Activated T-cell treated with anti-CD3 and anti-CD28 coated beads for 4 hours (primary cell): Measurements from ENCODE around the gene MARCHF3.
"Not testable (repeated sequence)": the region's sequence is repeated elsewhere in the genome, so short reads cannot be mapped to it uniquely, and the experiment has no call there.

Experiments used
- DNase-seq: peaks from one replicate; pipeline ENCODE4 v3.0.0-alpha.2; 2020

Gene MARCHF3

GRCh38 chr5:127011153-127011552 is 19.2 kb downstream of the MARCHF3 start:
- DNase-seq: no peak

- no peak for DNase-seq
These were observed 20.0 kb downstream of the MARCHF3 start for GRCh38 chr5:127010362-127010761.

DNA sequence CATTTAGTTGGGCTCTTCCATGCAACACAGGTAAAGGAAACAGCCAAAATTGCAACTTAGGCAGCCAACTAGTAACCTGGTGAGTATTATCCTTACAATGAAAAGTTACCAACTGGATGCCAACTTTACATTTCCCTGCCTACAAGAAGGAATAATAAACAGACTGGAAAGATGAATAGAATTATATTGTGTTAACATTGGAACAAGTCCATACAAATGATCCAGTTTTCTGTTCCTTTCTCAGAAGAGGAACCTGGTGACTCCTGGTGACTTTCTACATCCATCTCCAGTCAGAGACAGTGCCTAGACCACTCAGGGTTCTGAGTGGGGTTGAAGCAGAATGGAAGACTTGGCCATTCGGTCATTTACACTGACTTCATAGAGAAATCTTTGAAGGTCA is 20.6 kb downstream of the MARCHF3 start:
- no peak for DNase-seq

DNA sequence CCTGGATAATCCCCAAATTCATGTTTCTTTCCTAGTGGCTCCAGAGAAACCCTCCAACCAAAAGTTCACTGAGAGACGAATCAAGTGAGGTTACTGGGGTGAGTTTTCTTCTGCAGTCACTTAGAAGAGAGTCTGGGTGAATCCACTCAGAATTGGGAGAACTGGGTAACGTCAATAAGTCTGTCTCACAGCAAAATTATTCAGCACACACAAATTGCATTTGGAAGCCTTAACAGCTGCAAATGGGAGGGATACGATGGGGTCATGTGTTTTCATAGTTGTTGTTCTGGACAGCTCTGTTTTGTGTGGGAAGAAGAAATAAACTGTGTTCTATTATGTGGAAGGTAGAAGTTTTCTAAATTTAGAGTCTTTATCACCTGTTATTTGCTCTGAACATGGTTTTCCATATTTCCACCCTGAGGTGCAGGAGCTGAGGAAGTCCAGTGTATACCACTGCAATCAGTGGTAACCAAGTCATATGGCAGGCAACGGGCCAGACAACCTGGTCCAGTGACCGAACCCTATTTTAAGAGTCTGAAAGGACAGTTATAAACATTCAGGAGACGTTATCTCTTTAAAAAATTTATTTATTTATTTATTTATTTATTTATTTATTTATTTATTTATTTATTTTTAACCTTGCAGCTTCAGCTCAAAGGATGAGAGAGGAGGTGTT is 21.9 kb downstream of the MARCHF3 start:
- no peak for DNase-seq

- no peak for DNase-seq
These were observed 22.8 kb downstream of the MARCHF3 start for GRCh38 chr5:127007522-127007921.

GRCh38 chr5:127006744-127007143 is 23.6 kb downstream of the MARCHF3 start:
- DNase-seq: no peak

DNA sequence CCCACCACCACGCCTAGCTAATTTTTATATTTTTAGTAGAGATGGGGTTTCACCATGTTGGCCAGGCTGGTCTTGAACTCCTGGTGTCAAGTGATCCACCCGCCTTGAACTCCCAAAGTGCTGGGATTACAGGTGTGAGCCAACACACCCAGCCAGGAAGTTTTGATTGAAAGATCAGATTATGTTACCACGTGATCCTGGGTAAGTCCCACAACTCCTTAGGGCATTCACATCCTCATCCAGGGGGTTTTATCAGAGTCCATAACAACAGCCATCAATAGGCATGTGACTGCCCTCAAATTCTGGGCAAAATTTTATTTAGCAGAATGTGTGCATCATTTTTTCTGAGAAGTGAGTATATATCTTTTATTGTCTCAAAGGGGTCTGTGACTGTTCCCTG is 25.1 kb downstream of the MARCHF3 start:
- not testable (repeated sequence) for DNase-seq

DNA sequence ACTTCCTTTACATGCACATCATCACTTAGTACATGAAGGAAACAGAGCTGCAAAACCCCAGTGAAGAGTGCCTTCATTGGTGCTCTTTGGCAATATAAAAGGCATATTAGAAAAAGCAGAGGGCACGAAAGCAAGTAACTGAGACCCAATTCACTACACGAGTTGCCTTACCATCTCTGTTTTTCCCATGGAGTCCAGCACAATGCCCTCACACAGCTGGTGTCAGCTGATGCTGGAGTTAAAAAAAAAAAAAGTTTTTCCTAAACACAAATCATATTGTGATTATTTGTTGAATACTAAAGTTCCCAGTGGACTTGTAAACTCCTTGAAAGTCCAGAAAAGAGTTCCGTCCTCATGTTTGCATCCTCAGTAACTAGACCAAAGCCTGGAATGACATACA is 25.6 kb downstream of the MARCHF3 start:
- DNase-seq: no peak

GRCh38 chr5:127003798-127004495 is 26.4 kb downstream of the MARCHF3 start:
- no peak for DNase-seq

DNA sequence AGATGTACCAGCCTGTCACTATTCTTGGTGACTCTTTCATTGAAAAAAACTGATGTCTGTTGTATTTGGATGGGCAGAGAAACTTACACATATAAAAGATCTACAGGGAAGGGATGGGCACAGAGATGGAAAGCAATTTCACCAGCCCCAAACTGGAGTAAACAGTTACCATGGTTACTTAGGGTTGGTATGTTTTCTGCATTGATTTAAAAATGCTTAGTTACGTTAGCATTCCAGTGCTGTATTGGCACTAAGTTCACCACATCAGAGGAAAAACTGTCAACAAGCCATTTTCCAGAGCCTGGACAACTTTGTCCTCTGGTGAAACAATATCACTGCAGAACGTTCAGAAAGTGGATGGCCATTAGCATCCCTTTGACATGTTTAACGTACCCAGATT is 28.0 kb downstream of the MARCHF3 start:
- no peak for DNase-seq

GRCh38 chr5:127001621-127002296 is 28.6 kb downstream of the MARCHF3 start:
- DNase-seq: no peak

DNA sequence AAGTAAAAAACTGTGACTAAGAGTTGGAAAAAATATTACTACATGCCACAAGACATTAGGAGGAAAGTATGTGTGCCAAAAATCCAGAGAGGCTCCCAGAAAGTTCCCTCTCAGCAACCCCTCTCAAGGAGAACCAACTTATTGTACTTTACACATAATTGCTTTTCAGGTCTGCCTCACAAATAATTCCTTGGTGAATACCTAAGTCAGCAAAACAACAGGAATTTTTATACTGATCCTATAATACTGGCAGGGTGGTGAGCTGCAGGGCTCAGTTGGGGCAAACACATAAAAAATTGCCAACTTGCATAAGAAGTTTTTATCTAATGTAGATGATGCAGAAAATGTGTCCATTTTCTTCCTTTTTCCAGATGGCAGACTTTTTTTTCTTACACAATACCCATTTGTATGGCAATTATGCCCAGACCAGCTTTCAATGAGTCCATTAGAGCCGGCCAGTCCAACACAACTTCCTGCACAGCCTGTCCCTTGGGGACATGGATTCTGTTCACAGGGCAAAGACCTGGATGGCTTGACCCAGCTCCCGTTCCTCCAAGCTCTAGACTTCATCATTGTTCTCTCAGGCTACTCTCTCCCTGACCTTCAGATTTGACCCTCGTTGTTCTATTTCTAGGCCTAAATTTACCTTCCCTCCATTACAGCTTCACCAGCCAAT is 31.3 kb downstream of the MARCHF3 start:
- DNase-seq: no peak

DNA sequence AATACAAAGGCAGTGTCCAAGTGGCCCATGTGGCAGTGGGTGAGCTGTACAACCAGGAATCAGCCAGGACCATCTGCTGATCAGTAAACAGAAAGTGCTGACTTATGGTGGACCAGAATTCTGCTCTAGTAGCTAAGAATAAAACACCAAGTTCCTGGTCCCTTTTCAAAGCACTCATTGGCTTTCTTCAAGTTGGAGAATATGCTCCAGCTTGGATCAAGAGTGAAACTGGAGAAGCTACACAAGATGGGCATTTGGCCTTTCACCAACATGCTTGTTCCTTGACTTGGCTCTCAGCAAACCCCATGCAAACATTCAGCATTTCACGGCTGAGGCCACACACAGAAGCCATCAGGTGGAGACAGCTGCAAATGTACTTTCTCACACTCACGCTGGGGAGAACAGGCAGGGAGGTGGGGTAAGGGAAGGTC is 32.1 kb downstream of the MARCHF3 start:
- DNase-seq: no peak

GRCh38 chr5:126995689-126996088 is 34.7 kb downstream of the MARCHF3 start:
- no peak for DNase-seq

- no peak for DNase-seq
These were observed 35.3 kb downstream of the MARCHF3 start for GRCh38 chr5:126995039-126995438.

DNA sequence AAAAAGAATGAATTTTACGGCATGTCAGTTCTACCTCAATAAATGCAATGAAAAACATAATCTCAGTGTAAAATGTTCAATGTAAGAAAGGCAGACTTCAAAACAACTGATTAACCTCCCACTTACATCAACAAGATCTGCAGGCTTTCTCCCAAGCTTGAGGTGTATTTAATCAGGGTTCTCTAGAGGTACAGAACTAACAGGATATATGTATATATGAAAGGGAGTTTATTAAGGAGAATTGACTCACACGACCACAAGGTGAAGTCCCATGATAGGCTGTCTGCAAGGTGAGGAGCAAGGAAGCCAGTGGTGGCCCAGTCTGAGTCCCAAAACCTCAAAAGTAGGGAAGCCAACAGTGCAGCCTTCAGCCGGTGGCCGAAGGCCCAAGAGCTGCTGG is 35.9 kb downstream of the MARCHF3 start:
- no peak for DNase-seq

GRCh38 chr5:126988021-126988569 is 42.3 kb downstream of the MARCHF3 start:
- no peak for DNase-seq

- no peak for DNase-seq
These were observed 43.0 kb downstream of the MARCHF3 start for GRCh38 chr5:126987271-126987899.

DNA sequence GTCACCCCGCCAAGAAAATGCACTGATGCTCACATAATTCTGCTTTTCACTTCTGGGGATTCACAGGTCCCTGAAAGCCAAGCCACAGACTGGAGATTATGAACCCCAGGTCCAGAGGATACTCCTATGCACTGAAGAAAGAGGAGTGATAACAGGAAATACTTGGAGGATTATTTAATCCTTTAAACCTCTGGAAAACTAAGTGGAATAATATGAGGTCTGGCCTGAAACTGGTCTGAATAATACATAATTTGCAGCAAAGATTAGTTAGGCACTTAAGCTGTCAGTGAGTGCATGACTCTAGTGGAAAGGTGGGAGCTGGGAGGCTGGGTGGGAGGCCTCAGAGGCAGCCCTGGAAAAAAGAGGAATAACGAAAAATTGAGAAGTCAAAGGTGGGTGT is 45.7 kb downstream of the MARCHF3 start:
- DNase-seq: no peak

GRCh38 chr5:126983874-126984266 is 46.5 kb downstream of the MARCHF3 start:
- no peak for DNase-seq

DNA sequence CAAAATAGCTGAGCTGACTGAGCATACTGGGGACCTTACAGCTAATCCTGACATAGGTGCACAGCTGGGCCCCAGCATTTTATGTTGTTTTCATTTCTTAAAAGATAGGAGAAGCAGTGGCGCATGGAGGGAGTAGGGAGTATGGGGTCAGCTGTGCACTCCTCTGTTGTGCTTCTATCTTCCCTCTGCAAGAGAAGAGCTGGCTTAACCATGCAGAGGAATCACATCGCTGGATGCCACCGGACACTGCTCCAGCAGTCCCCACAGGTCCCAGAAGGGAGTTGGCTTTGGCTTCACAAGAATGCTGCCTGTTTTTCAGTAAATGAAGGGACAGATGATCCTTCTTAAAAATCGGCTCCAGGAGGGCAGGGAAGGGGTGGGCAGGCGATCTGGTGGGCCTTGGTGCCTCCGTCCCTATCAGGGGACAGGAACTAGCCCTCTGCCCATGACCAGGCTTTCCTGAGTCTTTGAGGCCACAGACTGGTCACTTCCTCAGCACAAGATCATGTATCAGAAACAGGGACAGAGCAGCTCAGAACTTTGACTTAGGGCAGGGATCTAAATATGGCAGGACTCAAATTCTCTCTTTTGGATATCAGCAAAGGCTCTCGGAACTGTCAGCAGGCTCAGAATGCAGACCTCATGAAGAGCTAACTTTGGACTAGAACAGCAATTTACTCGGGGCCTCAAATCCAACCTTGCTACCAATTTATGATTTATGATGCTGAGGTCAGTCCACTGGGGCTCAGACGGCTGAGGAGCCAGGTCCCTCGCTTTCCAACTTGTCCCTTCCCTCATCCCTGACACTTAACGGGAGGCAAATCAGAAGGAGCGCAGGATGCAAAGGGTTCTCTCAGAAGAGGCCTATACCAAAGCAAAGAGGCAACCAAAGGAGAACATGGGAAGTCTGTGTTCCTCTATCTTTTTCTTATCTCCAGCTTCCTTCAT is 47.2 kb downstream of the MARCHF3 start:
- DNase-seq: no peak

- no peak for DNase-seq
These were observed 48.2 kb downstream of the MARCHF3 start for GRCh38 chr5:126982202-126982601.
